GM19468 (cell line): ENCODE results near the gene ARHGDIA.

ENCODE experiments used
- ATAC-seq: cut with Tn5 transposase; IDR thresholded peaks from one replicate; pipeline ENCODE4 v1.9.1; 2021; ENCODE audit warnings: mild to moderate bottlenecking, moderate library complexity, moderate number of reproducible peaks; ENCODE audit not compliant: unreplicated experiment; ENCODE audit errors: extremely low read depth

ARHGDIA gene

GRCh38 chr17:81866440-81867169, 4.5 kb downstream of the ARHGDIA start:
- no peak for ATAC-seq

GRCh38 chr17:81865733-81866439, 5.3 kb downstream of the ARHGDIA start:
- ATAC-seq = no peak

- no peak for ATAC-seq
These were observed 5.8 kb downstream of the ARHGDIA start for GRCh38 chr17:81865358-81865732.

DNA sequence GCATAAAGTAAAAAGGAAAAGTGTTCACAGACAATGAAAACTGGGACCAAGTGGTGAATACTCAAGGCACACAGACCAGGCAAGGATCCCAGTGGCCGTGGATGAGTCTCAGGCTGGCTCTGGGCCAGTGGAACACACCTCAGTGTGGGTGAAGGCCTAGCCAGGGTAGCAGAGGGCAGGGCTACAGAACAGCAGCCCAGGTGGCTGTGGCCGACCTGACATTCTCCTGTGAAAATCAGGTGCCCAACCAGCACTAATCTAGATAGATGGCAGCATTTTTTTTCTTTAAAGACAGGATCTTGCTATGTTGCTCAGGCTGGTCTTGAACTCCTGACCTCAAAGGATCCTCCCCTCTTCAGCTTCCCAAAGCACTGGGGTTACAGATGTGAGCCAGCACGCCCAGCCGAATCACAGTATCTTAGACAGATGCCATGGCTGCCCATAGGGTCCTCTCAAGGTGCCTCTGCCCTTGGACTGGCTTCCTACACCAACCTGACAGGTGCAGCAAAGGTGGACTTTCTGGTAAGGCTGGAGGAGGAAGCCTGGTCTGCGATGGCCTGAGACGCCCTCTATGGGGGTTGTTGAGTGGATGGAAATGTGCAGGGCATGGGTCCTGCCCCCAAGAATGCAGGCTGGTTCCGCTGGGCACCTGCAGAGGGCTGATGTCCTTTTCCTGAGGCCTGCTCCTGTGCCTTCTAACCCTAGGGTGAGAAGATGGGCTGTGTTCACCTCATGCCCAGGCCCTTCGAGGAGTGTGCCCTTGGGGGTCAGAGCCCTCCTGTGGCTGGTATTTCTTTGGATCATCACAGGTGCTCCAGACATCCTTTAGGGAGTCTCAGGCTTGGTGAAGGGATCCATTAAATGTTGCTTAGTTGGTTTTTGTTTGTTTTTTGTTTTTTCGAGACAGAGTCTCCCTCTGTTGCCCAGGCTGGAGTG, 7.0 kb downstream of the ARHGDIA start:
- ATAC-seq = no peak

- ATAC-seq = no peak
These were observed 7.9 kb downstream of the ARHGDIA start for GRCh38 chr17:81863123-81863675.

DNA sequence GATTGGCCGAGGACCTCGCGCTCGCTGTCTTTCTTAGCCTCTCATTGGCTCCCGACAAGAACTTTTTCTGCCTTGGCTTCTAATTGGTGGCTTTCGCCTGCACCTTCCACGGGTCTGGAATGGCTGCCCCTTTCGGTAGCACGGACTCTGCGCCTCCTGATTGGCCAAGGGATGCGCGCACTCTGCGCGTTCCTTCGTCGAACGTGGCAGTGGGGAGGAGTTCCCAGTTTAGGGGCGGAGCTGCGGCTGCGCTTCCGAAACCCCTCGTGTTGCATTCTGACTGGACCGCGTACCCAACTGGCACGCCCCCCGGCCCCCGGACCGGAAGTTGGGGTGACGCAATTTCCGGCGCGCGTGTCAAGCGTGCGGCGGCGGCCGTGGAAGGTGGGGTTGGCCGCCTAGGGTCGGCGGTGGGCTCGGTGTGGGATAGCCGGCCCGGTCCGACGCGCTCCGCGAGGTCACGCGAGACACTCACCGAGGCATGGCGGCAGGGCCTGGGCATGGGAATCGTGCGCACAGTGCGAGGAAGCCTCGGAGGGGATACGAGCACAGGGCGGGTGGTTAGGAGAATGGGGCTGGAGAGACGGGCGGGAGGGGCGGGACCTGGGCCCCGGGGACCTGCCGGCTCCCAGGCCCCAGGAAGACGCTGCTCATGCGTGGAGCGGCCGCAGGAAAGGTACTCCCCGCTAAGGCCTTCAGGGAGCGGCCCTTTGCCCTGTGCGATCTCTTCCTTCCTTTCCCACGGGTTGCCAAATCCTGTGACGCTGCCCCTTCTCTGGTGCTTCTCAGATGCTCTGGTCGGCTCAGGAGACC, 10.2 kb downstream of the ARHGDIA start:
- ATAC-seq = peak; percentile 74

- ATAC-seq = peak; percentile 0
These were observed 11.0 kb downstream of the ARHGDIA start, which contains the start of gene P4HB for GRCh38 chr17:81859906-81860755. P4HB (minus strand) TSS chr17:81860535; CDS start chr17:81860471, 64 bp downstream.

DNA sequence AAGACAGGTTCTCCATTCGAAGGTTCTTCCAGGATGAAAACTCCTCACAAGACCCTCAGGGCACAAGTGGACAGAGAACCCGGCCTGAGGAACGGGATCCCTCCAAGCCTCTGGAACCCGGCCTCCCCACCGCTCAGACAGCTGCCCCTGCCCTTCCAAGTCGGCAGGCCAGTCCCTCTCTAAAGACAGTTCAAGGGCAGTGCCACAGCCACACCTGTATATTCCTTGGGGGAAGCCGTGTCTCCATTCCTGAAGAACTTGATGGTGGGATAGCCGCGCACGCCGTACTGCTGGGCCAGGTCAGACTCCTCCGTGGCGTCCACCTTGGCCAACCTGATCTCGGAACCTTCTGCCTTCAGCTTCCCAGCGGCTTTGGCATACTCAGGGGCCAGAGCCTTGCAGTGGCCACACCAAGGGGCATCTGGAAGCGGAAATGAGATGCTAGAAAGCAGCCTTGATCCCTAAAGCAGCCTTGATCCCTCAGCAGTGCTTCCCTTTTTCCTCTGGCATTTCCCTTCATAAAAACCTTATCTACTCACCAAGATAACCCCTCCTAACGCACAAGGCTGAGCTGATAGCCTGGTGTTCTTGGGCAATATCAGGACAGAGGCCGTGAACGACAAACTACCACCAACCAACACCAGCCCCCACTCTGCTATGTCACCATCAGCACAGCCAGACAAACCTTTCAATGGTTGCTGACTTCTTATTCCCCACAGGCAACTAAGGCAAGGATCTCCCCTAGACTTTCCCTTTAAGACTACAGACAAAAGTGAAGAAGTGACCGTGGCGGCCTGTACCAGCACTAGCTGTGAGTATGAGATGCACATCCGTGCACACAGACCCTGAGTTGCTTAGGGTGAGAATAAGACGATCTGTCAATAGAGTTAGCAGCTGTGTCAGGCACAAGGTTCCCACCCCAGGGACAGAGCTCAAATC, 11.9 kb downstream of the ARHGDIA start:
- no peak for ATAC-seq

GRCh38 chr17:81858170-81858966, 12.8 kb downstream of the ARHGDIA start:
- no peak for ATAC-seq

DNA sequence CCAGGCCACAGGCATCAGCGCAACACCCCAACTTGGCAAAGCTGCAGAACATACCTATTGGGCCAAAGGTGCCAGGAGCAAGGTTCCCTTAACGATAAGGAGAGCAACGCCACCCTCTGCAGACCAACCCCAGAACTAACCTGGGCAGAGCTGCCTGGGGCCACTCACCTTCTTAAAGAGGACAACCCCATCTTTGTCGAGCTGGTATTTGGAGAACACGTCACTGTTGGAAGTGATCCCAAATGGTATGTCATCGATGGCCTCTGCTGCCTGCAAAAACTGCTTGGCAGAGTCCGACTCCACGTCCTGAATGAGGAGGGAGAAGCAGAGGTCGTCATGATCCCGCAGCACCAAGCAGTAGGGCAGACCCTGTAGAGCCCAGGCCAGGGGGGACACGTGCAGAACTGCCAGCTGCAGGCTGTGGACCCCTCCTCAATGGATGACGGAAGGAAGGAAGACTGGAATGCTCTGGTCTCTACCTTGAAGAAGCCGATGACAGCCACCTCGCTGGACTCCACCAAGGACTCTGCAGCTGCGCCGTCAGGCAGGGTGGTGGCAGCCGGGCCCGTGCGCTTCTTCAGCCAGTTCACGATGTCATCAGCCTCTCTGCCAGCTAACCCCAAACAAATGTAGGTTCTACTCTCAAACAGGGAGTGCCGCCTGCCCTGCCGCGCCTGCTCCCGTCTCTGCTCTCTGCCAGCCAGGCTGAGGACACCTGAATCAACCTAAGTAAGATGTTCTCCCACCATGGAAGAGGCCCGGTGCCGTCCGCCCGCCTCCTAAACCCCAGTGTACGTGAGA, 16.0 kb downstream of the ARHGDIA start:
- no peak for ATAC-seq

GRCh38 chr17:81852237-81852636, 18.9 kb downstream of the ARHGDIA start:
- no peak for ATAC-seq

GRCh38 chr17:81851423-81851822, 19.7 kb downstream of the ARHGDIA start:
- no peak for ATAC-seq

- ATAC-seq = no peak
These were observed 21.7 kb downstream of the ARHGDIA start for GRCh38 chr17:81849457-81849856.

GRCh38 chr17:81846743-81847689, 24.1 kb downstream of the ARHGDIA start:
- no peak for ATAC-seq
